SK-N-SH treated with all-trans-retinoic acid at 6 μM for 48 hours (cell line): ENCODE measurements around the gene MCCC2.

Source experiments
- ARNTL ChIP-seq: fragments of 450-650 bp; formaldehyde crosslinking; IDR thresholded peaks from 2 replicates; pipeline ENCODE4 v1.5.0; 2020; ENCODE audit warnings: low read depth, mild to moderate bottlenecking, moderate library complexity, borderline replicate concordance
- BACH2 ChIP-seq: fragments of 250-450 bp; sonication (Bioruptor Pico); IDR thresholded peaks from 2 replicates; pipeline ENCODE4 v1.9.0; 2021; ENCODE audit warnings: mild to moderate bottlenecking, borderline replicate concordance
- CREB5 ChIP-seq: fragments of 250-450 bp; sonication (Bioruptor Pico); IDR thresholded peaks from 2 replicates; pipeline ENCODE4 v1.5.1; 2020; ENCODE audit warnings: low read depth, mild to moderate bottlenecking, moderate library complexity
- CSRNP3 ChIP-seq: fragments of 250-450 bp; sonication (Bioruptor Pico); IDR thresholded peaks from 2 replicates; pipeline ENCODE4 v1.5.1; 2021; ENCODE audit warnings: mild to moderate bottlenecking, moderate library complexity
- GLIS3 ChIP-seq: fragments of 250-450 bp; sonication (Bioruptor Pico); IDR thresholded peaks from 2 replicates; pipeline ENCODE4 v1.5.0; 2020; ENCODE audit warnings: mild to moderate bottlenecking, moderate library complexity
- ISL1 ChIP-seq: fragments of 250-450 bp; sonication (Bioruptor Pico); IDR thresholded peaks from 2 replicates; pipeline ENCODE4 v2.1.2; 2022; ENCODE audit warnings: mild to moderate bottlenecking, moderate library complexity
- OSR1 ChIP-seq: fragments of 250-450 bp; sonication (Bioruptor Pico); IDR thresholded peaks from 2 replicates; pipeline ENCODE4 v1.8.0; 2022; ENCODE audit warnings: moderate library complexity, mild to moderate bottlenecking, inconsistent platforms
- PATZ1 ChIP-seq: fragments of 250-450 bp; sonication (Bioruptor Pico); IDR thresholded peaks from 2 replicates; pipeline ENCODE4 v1.8.0; 2020; ENCODE audit warnings: mild to moderate bottlenecking, moderate library complexity, borderline replicate concordance
- PPARA ChIP-seq: fragments of 250-450 bp; sonication (Bioruptor Pico); IDR thresholded peaks from 2 replicates; pipeline ENCODE4 v1.5.0; 2020; ENCODE audit warnings: mild to moderate bottlenecking, borderline replicate concordance
- RARB ChIP-seq: fragments of 250-450 bp; sonication (Bioruptor Pico); IDR thresholded peaks from 2 replicates; pipeline ENCODE4 v1.8.0; 2021; ENCODE audit warnings: mild to moderate bottlenecking, moderate library complexity
- TSHZ2 ChIP-seq: fragments of 250-450 bp; sonication (Bioruptor Pico); IDR thresholded peaks from 2 replicates; pipeline ENCODE4 v1.5.0; 2020; ENCODE audit warnings: mild to moderate bottlenecking, moderate library complexity
- ZC3H10 ChIP-seq: fragments of 250-450 bp; sonication (Bioruptor Pico); IDR thresholded peaks from 2 replicates; pipeline ENCODE4 v1.5.1; 2021; ENCODE audit warnings: mild to moderate bottlenecking, moderate library complexity
- ZFP3 ChIP-seq: fragments of 250-450 bp; sonication (Bioruptor Pico); IDR thresholded peaks from 2 replicates; pipeline ENCODE4 v1.5.0; 2020; ENCODE audit warnings: mild to moderate bottlenecking, moderate library complexity
- ZNF70 ChIP-seq: fragments of 450-650 bp; formaldehyde crosslinking; IDR thresholded peaks from 2 replicates; pipeline ENCODE4 v1.5.0; 2020; ENCODE audit warnings: mild to moderate bottlenecking, moderate library complexity

GRCh38 chr5:71601222-71602026, 14.3 kb downstream of the MCCC2 start:
- TF ChIP-seq CREB5 (CRISPR knock-in tag) (no peak), BACH2 (CRISPR knock-in tag) (no peak), GLIS3 (CRISPR knock-in tag) (no peak), OSR1 (CRISPR knock-in tag) (no peak), ZFP3 (no peak), ISL1 (CRISPR knock-in tag) (no peak), ZC3H10 (CRISPR knock-in tag) (no peak), ZNF70 (CRISPR knock-in tag) (no peak), TSHZ2 (CRISPR knock-in tag) (no peak), CSRNP3 (no peak), RARB (no peak), ARNTL (CRISPR knock-in tag) (no peak), PATZ1 (CRISPR knock-in tag) (no peak), PPARA (no peak)
